22Rv1 (cell line): ENCODE data around the gene NRCAM.

Experiments
- H3K27ac ChIP-seq: fragments of 450-650 bp; 2 replicates; pipeline ENCODE4 v1.5.1; 2017
- ZFX ChIP-seq: fragments of 450-650 bp; IDR thresholded peaks from 2 replicates; pipeline ENCODE4 v1.6.1; 2017; ENCODE audit warnings: antibody characterized with exemption, borderline replicate concordance
- TF ChIP-seq, protein P1 (sequence below): fragments of 450-650 bp; IDR thresholded peaks from 2 replicates; pipeline ENCODE4 v1.5.1; 2017; ENCODE audit warnings: mild to moderate bottlenecking

Gene NRCAM

DNA sequence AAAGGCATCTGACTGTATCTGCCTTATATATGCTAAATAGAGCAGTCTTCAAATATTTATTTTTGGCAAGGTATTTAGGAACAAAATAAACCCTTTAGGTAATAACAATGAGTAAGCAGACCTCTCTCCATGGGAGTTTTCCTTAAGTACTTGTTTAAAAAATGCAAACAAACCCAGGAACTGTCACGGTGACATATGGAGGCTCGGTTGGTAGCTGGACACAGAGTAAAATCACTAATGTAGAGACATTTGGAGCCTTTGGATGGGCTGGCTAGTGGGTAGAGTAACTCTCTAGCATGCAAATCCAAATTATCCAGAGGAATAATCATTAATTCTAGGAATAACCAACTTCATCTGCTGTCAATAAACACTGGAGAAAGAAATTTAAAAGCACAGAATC is 254.5 kb downstream of the NRCAM start:
- TF ChIP-seq, protein P1, sequence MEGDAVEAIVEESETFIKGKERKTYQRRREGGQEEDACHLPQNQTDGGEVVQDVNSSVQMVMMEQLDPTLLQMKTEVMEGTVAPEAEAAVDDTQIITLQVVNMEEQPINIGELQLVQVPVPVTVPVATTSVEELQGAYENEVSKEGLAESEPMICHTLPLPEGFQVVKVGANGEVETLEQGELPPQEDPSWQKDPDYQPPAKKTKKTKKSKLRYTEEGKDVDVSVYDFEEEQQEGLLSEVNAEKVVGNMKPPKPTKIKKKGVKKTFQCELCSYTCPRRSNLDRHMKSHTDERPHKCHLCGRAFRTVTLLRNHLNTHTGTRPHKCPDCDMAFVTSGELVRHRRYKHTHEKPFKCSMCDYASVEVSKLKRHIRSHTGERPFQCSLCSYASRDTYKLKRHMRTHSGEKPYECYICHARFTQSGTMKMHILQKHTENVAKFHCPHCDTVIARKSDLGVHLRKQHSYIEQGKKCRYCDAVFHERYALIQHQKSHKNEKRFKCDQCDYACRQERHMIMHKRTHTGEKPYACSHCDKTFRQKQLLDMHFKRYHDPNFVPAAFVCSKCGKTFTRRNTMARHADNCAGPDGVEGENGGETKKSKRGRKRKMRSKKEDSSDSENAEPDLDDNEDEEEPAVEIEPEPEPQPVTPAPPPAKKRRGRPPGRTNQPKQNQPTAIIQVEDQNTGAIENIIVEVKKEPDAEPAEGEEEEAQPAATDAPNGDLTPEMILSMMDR = no peak
- no peak for TF ChIP-seq ZFX
- no peak overlapping the region for H3K27ac ChIP-seq

DNA sequence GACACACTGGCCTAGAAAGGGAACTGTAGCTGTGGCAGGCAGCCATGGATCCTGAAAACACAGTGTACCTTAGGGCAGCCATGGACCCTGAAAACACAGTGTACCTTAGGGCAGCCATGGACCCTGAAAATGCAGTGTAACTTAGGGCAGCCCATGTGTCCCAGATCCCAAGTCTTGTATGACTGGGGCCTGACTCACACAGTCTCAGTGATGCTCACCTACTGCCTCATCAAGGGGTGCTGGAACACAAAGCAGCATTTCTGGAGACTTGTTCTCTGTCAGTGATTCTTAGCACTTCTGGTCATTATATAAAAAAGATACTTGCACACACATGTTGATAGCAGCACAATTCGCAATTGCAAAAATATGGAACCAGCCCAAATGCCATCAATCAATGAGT is 255.9 kb downstream of the NRCAM start:
- no peak overlapping the region for H3K27ac ChIP-seq
- TF ChIP-seq, protein P1 = no peak
- no peak for TF ChIP-seq ZFX

DNA sequence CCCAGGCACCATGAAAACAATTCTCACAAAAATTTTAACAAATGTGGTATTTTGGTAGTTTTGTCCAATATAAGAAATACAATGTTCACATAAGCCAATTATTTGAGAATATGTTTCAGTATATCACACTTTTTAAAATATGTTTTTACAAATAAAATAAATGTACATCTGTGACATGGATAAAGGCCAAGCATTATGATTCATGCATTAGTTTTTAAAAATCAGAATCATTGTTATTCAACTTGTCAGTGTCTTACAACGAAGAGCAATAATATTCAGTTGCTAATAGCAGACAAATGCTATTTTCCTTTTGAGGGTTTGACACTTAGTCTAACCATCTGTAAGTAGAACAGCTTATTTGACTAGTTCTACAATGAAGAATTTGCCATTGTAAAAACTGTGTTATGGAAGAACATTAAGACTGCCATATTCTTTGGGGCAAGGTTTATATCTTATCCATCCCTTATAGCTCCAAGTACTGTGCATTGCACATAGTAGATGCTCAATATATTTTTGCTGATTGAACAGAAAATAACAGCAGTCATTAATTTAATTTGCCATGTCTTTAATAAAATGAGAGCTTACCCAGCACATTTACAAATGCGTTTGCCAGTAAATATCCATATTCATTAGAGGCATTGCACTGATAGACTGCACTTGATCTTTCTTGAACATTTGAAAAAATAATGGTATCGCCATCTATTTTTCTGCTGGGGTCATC is 258.7 kb downstream of the NRCAM start:
- TF ChIP-seq ZFX = no peak
- TF ChIP-seq, protein P1 = no peak
- H3K27ac ChIP-seq = no peak overlapping the region

DNA sequence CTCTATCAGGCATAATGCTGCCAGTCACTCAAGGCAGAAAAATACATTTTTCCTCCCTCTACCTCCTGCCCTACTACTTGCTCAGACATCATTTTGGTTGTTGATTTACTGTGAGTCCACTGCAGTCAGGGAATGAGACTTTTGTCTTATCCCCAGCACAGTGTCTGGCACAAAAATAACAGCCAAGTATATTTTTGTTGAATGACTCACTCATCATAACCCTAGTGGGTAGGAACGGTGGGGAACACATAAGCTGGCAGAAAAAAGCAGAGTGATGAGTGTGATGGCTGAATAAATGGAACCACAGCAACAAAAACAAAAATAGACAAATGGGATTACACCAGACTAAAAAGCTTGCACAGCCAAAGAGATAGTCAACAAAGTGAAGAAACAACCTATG is 260.2 kb downstream of the NRCAM start:
- TF ChIP-seq, protein P1 = no peak
- TF ChIP-seq ZFX = no peak
- H3K27ac ChIP-seq = no peak overlapping the region

DNA sequence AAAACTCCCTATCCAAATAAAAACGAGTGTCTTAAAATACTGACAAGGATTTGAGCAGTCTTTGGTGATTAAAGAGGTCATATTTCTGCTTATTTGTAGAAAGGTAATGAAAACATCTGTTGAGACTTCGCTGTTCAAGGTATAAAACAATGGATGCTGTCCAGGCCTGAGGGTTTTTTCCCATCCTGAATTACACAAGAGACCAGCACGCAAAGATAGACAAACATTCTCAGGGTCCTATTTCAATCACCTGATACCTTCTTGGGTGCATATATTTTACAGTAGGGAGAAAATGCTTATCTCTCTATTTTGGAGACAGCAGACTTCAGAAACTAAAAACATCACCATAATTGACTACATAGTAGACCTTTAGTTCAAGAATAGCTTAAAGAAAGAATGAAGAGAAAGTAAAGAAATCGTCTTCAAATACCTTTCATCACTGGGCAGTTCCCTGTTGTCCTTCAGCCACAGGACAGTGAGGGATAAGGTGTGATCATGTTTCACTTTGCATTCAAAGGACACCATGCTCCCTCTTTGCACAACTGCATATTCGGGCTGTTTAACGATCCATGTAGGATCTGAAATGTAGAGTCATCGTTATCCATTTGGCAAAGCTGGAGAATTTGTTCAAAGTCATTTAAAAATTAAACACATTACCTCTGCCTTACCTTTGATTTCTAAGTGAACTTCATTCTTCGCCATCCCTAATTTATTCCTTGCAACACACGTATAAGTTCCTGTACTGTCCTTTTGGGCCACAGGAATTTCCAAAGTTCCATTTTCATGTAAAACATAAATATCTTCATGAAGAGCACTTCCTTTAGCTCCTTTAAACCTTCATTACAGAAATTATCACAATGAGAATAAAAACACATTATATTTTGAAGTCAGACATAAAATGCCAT is 262.4 kb downstream of the NRCAM start:
- H3K27ac ChIP-seq = no peak overlapping the region
- no peak for TF ChIP-seq ZFX
- TF ChIP-seq, protein P1 = no peak

DNA sequence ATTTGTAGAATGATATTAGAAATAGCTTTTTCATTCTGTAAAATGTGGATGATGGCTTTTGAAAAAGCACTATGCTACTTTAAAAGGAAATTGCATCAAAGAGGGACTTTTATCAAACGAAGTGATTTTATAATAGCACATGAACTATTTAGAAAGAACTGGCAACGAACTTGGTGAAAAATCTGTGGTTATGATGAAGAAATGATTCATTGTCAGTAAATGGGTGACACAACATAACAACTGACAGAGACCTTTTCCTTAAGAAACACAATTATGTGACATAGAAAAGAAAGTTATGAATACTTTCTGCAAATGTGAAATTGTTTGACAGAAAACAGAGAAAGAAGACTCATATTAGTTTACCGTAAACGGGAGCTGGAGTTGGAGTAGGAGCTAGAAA is 265.3 kb downstream of the NRCAM start:
- TF ChIP-seq, protein P1 = no peak
- TF ChIP-seq ZFX = no peak
- H3K27ac ChIP-seq = no peak overlapping the region
